ENCODE data around the gene MRPS23.

MRPS23 gene

DNA sequence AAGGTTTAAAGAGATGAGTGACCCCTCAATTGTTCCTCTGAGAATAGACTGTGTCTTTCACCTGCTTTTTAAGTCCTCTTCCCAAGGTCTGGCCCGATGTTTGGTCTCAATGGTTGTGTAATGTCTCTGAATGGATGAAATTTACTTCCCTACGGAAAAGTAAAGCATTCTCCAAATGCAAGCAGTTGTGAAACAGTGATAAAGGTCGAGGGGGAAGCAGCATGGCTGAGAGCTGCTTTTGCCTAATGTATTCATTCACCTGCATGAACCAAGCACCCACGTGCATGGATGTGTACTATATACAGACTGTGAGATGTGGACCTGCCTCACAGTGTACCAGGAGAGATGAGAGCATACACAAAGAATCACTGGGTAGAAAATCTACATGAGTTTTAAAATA, 11.4 kb downstream of the MRPS23 start:
- no peak overlapping the region for H3K4me3 ChIP-seq (ENCODE audit: low read depth, low read length)
- DNase-seq (ENCODE audit: low read depth), result no peak
- TF ChIP-seq, protein P1, sequence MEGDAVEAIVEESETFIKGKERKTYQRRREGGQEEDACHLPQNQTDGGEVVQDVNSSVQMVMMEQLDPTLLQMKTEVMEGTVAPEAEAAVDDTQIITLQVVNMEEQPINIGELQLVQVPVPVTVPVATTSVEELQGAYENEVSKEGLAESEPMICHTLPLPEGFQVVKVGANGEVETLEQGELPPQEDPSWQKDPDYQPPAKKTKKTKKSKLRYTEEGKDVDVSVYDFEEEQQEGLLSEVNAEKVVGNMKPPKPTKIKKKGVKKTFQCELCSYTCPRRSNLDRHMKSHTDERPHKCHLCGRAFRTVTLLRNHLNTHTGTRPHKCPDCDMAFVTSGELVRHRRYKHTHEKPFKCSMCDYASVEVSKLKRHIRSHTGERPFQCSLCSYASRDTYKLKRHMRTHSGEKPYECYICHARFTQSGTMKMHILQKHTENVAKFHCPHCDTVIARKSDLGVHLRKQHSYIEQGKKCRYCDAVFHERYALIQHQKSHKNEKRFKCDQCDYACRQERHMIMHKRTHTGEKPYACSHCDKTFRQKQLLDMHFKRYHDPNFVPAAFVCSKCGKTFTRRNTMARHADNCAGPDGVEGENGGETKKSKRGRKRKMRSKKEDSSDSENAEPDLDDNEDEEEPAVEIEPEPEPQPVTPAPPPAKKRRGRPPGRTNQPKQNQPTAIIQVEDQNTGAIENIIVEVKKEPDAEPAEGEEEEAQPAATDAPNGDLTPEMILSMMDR (IDR thresholded peaks at IDR 0.05; ENCODE audit: insufficient read depth, low read depth, low read length, missing control alignments), result no peak

DNA sequence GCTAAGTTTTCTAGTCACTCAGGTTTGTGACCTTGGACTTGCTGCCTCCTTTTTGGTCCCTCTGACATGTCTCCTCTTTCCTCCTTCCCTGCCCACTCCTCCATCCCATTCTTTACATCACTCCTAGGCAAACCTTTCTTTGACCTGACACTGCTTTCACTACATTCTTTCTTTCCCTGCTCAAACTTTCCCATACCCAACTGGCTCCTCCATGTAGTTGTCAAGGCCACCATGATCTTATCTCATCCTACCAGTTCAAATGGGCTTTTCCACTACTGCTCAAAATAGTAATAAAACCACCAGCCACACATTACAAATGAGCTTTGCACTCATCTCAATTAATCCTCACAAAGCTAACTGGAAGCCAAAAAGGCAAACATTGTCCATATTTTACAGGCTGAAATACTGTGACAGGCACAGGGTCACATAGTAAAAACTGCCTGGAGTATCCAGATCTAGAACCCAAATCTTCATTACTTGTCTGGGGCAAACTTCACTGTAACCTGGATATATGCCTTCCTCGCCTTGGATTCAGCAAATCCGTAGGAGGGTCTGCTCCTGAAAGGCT, 14.4 kb downstream of the MRPS23 start:
- TF ChIP-seq, protein P1 (IDR thresholded peaks at IDR 0.05; ENCODE audit: insufficient read depth, low read depth, low read length, missing control alignments), result no peak
- no peak for DNase-seq (ENCODE audit: low read depth)
- H3K4me3 ChIP-seq (ENCODE audit: low read depth, low read length), result no peak overlapping the region

DNA sequence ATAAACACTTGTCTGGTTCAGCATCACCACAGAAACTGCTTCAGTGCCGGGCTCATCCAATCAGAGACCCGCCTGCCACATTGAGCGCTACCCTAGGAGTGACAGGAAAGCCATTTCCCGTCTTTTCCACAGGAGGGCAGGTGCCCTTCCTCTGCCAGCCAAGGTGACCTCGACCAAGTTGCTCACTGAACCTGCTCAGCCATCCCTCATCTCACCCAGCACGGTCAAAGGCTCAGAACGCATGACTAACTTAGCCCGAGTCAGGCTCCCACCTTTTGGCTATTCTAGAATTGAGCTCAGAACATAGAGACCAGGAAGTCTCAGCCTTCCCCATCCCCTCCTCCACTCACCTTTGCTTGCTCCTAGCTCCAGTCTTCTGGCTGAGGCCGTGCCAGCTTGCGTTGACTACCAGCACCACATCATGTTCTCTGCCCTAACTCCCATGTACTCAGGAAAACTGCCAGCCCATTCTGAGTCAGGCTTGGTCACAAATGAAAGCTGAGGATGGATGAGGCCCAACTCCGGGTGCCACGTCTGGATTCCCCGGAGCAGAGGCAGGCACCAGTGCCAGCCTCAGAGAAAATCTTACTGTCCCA, 15.6 kb downstream of the MRPS23 start:
- TF ChIP-seq, protein P1 (IDR thresholded peaks at IDR 0.05; ENCODE audit: insufficient read depth, low read depth, low read length, missing control alignments), result no peak
- DNase-seq (ENCODE audit: low read depth), result no peak
- no peak overlapping the region for H3K4me3 ChIP-seq (ENCODE audit: low read depth, low read length)

DNA sequence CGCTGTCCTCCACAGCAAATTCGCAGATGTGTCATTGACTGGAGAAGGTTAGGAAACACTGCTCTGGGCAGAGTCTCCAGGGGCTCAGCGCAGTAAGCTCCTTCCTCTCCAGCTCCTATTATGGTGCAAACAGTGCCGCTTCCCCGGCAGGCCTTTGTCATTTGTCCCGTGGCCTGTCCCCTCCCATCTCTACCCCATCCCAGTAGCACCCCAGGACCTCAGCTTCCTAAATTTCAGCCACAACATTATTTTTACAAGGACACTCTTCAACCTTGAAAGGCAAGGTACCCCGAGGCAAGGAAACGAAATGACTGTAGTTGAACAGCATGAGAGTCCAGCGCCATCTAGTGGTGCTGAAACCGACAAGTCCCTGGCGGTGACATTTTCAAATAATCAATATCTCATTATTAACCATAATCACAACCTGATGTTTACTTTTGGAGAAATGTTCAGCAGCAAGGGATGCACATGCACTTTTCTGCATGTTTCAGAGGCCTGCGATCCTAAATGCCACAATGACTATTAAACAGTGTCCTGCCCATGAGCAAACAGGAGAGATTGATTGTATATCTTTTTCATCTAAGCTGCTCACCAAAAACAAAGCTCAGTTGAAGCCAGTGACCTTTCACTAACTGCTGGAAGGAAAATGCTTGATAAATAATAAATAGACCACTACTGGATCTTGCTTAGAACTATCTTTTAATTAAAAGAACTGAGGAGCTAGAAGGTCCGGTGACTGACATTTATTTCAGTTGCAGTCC, 16.5 kb downstream of the MRPS23 start:
- DNase-seq (ENCODE audit: low read depth), result peak; percentile 81
- no peak overlapping the region for H3K4me3 ChIP-seq (ENCODE audit: low read depth, low read length)
- TF ChIP-seq, protein P1 (IDR thresholded peaks at IDR 0.05; ENCODE audit: insufficient read depth, low read depth, low read length, missing control alignments), result peak; percentile 94

DNA sequence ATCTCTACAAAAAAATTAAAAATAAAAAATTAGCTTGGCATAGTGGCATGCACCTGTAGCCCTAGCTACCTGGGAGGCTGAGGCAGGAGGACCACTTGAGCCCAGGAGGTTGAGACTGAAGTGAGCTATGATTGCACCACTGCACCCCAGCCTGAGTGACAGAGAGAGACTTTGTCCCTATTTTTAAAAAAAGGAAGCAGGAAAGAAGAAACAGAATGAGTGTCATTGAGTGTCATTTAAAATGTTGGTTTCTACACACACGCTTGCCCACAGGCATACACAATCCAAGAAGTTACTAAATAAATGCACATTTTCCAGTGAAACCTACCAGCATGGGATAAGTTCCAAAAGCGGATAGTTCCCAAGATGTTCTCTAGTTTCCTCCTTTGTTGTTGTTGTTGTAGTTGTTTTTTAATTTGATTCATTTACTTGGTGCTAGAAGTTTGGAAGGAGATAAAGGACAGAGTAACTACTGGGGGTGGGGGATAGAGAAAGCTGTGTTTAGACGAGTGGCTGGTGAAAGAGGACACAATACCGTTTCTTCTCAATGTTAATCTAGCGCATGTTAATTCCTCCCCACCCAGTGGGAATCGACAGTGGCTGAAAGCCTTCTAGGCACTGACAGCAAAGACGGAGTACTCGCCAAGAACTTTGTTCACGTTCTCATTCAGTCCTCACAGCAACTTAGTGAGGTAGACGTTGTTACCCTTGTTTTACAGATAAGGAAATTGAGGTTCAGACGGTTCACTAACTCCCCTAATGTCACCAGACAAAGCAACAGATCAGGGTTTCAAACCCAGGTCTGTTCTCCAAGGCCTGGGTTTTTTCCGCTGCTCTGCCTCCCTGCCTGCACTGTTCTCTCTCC, 17.3 kb downstream of the MRPS23 start:
- no peak overlapping the region for H3K4me3 ChIP-seq (ENCODE audit: low read depth, low read length)
- TF ChIP-seq, protein P1 (IDR thresholded peaks at IDR 0.05; ENCODE audit: insufficient read depth, low read depth, low read length, missing control alignments), result no peak
- DNase-seq (ENCODE audit: low read depth), result no peak

DNA sequence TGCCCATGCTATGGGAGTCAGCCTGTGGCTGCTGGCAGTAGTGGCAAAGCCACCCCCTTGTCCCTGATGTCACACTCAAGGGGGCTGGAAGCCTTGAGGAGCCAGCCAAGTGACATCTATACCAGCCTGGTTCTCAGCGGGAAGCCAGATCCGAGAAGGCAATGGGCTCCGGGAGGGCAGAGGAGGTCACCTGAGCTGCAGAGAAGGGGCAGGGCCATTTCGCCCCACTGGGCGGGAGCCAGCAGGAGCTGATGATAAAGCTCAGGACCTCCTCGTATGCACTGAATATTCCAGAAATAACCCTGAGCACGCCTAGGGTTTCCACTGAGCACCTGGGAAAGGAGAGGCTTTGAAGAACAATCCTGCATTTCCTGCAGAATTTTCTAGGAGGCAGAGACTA, 19.0 kb downstream of the MRPS23 start:
- no peak overlapping the region for H3K4me3 ChIP-seq (ENCODE audit: low read depth, low read length)
- TF ChIP-seq, protein P1 (IDR thresholded peaks at IDR 0.05; ENCODE audit: insufficient read depth, low read depth, low read length, missing control alignments), result no peak
- no peak for DNase-seq (ENCODE audit: low read depth)

All from GM12865 (cell line).